Measurements from ENCODE around the gene SPATS2L.
A peak's percentile ranks its signal among the peaks of the same experiment; 100 is the strongest.

SPATS2L gene

DNA sequence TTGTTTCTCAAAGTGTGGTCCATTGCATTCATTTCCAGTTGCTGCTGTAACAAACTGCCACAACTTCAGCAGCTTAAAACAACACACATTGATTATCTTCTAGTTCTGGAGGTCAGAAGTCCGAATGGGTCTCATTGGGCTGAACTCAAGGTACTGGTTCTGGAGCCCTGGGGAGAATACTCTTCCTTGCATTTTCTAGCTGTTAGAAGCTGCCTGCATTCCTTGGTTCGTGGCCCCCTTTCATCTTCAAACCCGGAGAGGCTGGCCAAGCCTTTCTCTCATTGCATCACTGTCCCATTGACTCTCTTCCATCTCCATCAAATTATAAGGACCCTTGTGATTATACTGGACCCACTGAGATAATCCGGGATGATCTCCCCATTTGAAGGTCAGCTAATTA is 98.1 kb downstream of the SPATS2L start:
- TF ChIP-seq, protein P1, sequence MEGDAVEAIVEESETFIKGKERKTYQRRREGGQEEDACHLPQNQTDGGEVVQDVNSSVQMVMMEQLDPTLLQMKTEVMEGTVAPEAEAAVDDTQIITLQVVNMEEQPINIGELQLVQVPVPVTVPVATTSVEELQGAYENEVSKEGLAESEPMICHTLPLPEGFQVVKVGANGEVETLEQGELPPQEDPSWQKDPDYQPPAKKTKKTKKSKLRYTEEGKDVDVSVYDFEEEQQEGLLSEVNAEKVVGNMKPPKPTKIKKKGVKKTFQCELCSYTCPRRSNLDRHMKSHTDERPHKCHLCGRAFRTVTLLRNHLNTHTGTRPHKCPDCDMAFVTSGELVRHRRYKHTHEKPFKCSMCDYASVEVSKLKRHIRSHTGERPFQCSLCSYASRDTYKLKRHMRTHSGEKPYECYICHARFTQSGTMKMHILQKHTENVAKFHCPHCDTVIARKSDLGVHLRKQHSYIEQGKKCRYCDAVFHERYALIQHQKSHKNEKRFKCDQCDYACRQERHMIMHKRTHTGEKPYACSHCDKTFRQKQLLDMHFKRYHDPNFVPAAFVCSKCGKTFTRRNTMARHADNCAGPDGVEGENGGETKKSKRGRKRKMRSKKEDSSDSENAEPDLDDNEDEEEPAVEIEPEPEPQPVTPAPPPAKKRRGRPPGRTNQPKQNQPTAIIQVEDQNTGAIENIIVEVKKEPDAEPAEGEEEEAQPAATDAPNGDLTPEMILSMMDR (IDR thresholded peaks at IDR 0.05; ENCODE audit: low read depth, low read length, missing control alignments) = no peak
- no peak for DNase-seq (ENCODE audit: low read depth)
- in situ Hi-C loops (cut with HindIII; ENCODE audit: low sequenced_read_pairs) = no loop called here
- H3K4me3 ChIP-seq (ENCODE audit: low read depth, low read length) = no peak overlapping the region

DNA sequence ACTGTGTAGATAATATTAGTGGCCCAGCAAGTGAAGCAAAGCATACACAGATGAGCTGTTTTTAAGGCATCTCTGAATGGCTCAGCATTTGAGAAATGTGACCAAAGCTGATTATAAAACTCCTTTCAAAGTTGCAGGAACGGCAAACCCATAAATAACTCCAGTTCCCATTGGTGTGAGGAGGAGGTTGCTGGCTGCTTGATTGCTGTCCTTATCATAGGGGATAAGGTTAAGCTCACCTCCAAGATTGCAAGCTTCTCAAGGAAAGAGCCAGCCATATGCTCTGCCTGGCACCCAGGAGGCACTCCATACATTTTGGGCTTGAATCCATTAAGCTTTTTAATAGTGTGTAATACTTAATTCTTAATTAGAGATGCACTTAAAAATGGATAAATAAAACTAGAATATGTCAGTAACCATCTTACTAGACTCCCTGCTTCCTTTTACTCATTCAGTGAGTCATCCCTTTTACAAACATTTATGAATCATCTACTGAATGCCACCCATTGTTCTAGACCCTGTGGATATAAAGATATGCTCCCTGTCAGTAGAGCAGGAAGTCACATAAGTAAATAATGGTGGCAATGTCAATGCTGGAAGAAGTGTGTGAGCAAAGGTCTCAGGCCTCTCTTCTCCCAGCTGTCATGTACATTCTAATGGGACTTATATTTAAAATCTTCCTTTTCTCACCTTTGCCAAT is 99.3 kb downstream of the SPATS2L start:
- no peak overlapping the region for H3K4me3 ChIP-seq (ENCODE audit: low read depth, low read length)
- peak; percentile 64 for DNase-seq (ENCODE audit: low read depth)
- TF ChIP-seq, protein P1 (IDR thresholded peaks at IDR 0.05; ENCODE audit: low read depth, low read length, missing control alignments) = no peak
- in situ Hi-C loops (cut with HindIII; ENCODE audit: low sequenced_read_pairs) = no loop called here

DNA sequence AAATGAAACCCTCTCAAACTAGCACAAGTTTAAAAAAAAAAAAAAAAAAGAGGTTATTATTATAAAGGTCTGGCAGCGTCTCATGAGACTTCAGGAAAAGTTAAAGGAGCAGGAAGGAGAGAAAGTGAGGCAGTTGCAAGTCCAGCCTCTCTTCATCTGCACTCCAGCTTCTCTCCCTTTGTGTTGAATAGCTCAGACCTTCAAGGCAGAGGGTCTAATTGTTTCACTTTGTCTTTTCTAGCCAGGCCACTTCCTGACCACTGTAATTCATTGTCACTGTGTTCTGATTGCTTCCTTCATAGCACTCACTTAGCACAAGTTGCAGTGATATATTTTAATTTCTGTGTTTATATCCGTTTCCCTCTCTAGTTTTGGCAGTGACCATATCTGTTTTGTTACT is 99.9 kb downstream of the SPATS2L start:
- in situ Hi-C loops (cut with HindIII; ENCODE audit: low sequenced_read_pairs) = no loop called here
- no peak for DNase-seq (ENCODE audit: low read depth)

DNA sequence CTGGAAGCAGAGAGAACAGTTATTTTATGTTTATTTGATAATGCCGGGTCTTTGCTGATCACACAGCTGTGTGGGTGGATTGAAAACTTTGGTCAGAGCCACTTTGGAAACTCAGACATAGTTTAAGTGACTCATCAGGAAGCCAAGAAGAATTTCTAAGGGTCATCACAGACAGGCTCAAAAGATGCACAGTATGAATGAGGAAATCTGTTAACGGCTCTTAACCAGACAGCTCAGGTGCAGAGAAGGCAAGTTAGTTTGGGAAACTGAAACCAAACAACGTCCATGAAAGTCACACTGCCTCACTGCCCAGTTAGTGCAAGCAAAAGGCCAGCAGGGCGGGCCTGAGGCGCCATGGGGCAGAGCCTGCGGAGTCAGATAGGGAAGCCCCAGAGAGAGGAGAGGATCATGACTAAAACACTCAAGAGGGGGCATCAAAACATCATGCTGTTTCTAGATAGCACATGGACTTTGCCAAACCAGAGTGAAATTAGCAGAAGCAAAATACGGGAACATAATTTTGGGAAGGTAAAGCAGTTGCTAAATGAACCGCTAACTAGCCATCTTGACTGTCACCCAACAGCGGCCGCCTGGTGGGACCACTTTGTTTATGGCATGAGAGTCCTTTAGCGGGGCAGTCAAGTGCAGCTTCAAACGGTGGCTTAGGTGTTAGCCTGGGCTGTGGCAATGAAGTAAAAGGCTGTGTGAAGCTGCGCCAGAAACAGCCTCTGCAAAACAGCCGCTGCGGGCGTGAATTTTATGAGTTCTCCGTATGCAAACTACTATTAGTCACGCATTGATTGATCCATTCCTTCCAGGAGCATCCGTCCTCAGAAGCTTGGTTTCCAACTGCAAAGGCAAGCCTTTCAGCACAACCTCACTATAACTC is 102.2 kb downstream of the SPATS2L start:
- in situ Hi-C loops (cut with HindIII; ENCODE audit: low sequenced_read_pairs) = no loop called here
- DNase-seq (ENCODE audit: low read depth) = peak; percentile 36
- H3K4me3 ChIP-seq (ENCODE audit: low read depth, low read length) = peak overlapping the region; percentile 10
- TF ChIP-seq, protein P1 (IDR thresholded peaks at IDR 0.05; ENCODE audit: low read depth, low read length, missing control alignments) = no peak

More for the DNA sequence above, 99.9 kb downstream of the SPATS2L start:
- TF ChIP-seq, protein P1 (IDR thresholded peaks at IDR 0.05; ENCODE audit: low read depth, low read length, missing control alignments) = no peak
- no peak overlapping the region for H3K4me3 ChIP-seq (ENCODE audit: low read depth, low read length)

DNA sequence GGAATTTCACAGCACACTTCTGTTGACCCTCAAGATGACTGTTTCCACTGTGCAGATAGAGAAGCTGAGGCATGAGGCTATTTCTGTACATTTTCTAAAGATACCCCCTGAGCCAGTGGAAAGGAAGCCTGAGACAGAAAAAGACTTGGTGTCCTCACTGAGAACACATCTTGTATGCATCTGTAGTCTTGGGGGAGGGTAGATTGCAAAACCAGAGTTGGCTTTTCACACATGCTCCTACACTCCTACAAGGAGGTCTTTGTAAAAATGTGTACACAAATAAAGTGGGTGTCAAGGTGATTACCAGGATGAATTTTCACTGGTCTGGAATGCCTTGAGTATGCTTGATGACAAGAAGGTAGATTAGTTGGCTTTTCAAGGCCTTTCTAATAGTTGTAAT is 105.3 kb downstream of the SPATS2L start:
- in situ Hi-C loops (cut with HindIII; ENCODE audit: low sequenced_read_pairs) = no loop called here
- DNase-seq (ENCODE audit: low read depth) = no peak
- TF ChIP-seq, protein P1 (IDR thresholded peaks at IDR 0.05; ENCODE audit: low read depth, low read length, missing control alignments) = no peak
- no peak overlapping the region for H3K4me3 ChIP-seq (ENCODE audit: low read depth, low read length)

DNA sequence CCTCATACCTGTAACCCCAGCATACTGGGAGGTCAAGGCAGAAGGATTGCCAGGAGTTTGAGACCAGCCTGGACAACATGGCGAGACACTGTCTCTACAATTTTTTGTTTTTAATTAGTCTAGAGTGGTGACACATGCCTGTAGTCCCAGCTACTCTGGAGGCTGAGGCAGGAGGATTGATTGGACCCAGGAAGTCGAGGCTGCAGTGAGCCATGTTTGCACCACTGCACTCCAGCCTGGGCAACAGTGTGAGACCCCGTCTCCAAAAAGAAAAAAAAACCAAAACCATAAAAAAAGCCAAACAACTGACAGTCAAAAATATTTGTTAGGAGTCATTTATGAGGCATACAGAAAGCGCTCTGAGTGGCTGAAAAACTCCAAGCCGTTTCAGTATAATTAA is 107.9 kb downstream of the SPATS2L start:
- no peak for DNase-seq (ENCODE audit: low read depth)
- H3K4me3 ChIP-seq (ENCODE audit: low read depth, low read length) = no peak overlapping the region
- TF ChIP-seq, protein P1 (IDR thresholded peaks at IDR 0.05; ENCODE audit: low read depth, low read length, missing control alignments) = no peak
- in situ Hi-C loops (cut with HindIII; ENCODE audit: low sequenced_read_pairs) = no loop called here

Data from astrocyte of the cerebellum (primary cell).